IPS-18a (cell line): Measurements from ENCODE around the gene DNM3.

Experiments used
- H3K27ac ChIP-seq: one replicate; pipeline ENCODE4 v1.5.1; 2013; ENCODE audit warnings: low read length
- H3K27me3 ChIP-seq: one replicate; pipeline ENCODE4 v1.6.1; 2013; ENCODE audit warnings: mild to moderate bottlenecking, low read length; ENCODE audit not compliant: control insufficient read depth, insufficient read depth
- H3K36me3 ChIP-seq: one replicate; pipeline ENCODE4 v1.6.1; 2013; ENCODE audit warnings: low read depth, low read length; ENCODE audit not compliant: control insufficient read depth
- H3K4me1 ChIP-seq: one replicate; pipeline ENCODE4 v1.6.1; 2013; ENCODE audit warnings: low read depth, low read length; ENCODE audit not compliant: control insufficient read depth
- H3K4me3 ChIP-seq: one replicate; pipeline ENCODE4 v1.5.1; 2013; ENCODE audit warnings: low read length
- H3K9ac ChIP-seq: one replicate; pipeline ENCODE4 v1.6.1; 2013; ENCODE audit warnings: mild to moderate bottlenecking, low read length, moderate library complexity
- H3K9me3 ChIP-seq: one replicate; pipeline ENCODE4 v1.6.1; 2013; ENCODE audit warnings: low read depth, low read length; ENCODE audit not compliant: control insufficient read depth

DNM3 gene

DNA sequence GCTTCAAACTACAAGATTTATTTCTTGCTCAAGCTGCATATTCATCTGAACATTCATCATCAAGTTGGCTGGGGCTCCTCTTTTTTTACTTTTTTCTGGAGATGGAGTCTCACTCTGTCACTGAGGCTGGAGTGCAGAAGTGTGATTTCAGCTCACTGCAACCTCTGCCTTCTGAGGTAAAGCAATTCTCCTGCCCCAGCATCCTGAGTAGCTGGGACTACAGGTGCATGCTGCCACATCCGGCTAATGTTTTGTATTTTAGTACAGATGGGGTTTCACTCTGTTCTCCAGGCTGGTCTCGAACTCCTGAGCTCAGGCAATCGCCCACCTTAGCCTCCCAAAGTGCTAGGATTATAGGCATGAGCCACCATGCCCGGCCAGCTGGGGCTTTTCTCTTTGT, 490.9 kb downstream of the DNM3 start:
- no peaks in the 10 kb centered on the region for H3K27me3 ChIP-seq
- H3K9me3 ChIP-seq: no peaks in the 10 kb centered on the region
- H3K4me1 ChIP-seq: no peaks in the 10 kb centered on the region
- no peak overlapping the region for H3K4me3 ChIP-seq
- no peak overlapping the region for H3K27ac ChIP-seq
- H3K9ac ChIP-seq: no peak overlapping the region
- no peaks in the 10 kb centered on the region for H3K36me3 ChIP-seq

DNA sequence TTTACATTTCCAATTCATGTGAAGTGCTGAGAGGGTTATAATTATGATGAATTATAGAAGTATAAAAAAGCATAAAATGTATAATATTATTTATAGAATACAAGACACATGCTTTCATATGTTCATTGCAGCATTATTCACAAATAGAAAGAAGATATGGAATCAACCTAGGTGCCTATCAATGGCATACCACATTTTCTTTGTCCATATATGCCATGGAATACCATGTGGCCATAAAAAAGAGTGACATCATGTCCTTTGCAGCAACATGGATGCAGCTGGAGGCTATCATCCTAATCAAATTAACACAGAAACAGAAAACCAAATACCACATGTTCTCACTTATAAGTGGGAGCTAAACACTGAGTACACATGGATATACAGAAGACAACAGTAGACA, 494.1 kb downstream of the DNM3 start:
- Histone ChIP-seq H3K4me1 (no peaks in the 10 kb centered on the region), H3K9ac (no peak overlapping the region), H3K36me3 (no peaks in the 10 kb centered on the region), H3K4me3 (no peak overlapping the region), H3K27me3 (no peaks in the 10 kb centered on the region), H3K27ac (no peak overlapping the region), H3K9me3 (no peaks in the 10 kb centered on the region)

DNA sequence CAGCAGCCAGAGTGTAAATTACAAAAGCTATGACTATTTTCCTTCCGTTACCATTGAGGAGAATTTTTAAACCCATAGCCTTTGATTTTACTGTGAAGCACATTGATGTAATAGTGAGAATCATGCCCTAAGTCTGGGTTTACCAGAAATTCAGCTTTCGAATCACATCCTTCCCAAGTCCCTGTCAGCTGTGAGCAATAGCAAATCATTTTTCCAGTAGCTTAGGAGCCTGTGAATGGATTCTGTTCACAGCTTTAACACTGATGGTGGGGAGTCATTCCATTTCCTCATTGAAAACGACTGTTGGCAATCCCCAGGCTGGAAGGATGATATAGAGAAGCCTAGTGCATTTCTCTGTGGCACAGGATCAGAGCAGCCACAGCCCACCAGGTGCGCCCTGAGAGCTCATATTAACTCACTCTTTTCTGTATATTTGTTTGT, 497.0 kb downstream of the DNM3 start:
- Histone ChIP-seq H3K36me3 (no peaks in the 10 kb centered on the region), H3K27me3 (no peaks in the 10 kb centered on the region), H3K4me3 (no peak overlapping the region), H3K9ac (no peak overlapping the region), H3K9me3 (no peaks in the 10 kb centered on the region), H3K27ac (no peak overlapping the region), H3K4me1 (peaks cover 12% of the 10 kb centered on the region)

DNA sequence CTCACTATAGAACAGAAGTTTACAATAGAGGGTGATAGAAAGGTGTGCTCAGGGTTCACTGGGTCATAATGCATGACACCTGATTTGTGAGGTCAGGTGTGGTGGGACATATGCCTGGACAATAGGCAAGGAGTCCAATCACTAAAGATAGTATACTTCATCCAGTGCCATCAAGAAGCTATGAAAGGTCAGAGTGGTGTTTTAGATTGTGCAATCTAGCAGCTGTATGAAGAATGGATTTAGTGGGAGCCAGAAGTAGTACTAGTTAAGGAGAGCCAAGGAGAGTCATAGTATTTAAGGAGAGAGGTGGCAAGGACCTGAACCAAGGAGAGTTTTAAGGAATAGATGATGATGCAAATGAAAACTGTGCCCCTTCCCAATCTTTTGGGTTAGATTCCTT, 498.5 kb downstream of the DNM3 start:
- no peak overlapping the region for H3K4me3 ChIP-seq
- H3K9ac ChIP-seq: no peak overlapping the region
- H3K36me3 ChIP-seq: no peaks in the 10 kb centered on the region
- H3K9me3 ChIP-seq: no peaks in the 10 kb centered on the region
- no peak overlapping the region for H3K27ac ChIP-seq
- H3K4me1 ChIP-seq: peaks cover 22% of the 10 kb centered on the region
- H3K27me3 ChIP-seq: no peaks in the 10 kb centered on the region

DNA sequence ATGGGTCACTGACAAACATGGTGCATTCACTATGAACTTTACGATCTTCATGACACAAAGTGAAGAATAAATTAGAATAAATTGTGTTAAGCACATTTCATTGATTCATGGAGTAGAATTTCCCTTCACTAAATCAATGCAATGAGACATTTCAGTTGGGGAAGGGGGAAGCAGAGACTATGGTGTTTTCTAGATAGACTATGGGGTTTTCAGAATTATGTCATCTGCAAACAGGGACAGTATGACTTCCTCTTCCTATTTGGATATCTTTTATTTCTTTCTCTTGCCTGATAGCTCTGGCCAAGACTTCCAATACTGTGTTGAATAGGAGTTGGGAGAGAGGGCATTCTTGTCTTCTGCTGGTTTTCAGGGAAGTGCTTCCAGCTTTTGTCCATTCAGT, 499.2 kb downstream of the DNM3 start:
- Histone ChIP-seq H3K27me3 (no peaks in the 10 kb centered on the region), H3K4me3 (no peak overlapping the region), H3K4me1 (peaks cover 22% of the 10 kb centered on the region), H3K36me3 (no peaks in the 10 kb centered on the region), H3K9me3 (no peaks in the 10 kb centered on the region), H3K9ac (no peak overlapping the region), H3K27ac (no peak overlapping the region)

DNA sequence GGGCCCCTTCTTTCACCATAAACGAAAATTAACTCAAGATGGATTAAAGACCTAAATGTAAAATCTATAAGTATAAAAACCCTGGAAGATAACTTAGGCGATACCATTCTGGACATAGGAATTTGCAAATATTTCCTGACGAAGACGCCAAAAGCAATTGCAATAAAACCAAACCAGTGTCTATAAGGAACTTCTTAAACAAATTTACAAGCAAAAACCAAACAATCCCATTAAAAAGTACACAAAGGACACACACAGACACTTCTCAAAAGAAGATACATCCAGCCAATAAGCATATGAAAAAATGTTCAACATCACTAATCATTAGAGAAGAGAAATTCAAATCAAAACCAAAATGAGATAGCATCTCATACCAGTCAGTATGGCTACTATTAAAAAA, 500.4 kb downstream of the DNM3 start:
- Histone ChIP-seq H3K27me3 (no peaks in the 10 kb centered on the region), H3K9me3 (no peaks in the 10 kb centered on the region), H3K27ac (no peak overlapping the region), H3K9ac (no peak overlapping the region), H3K36me3 (no peaks in the 10 kb centered on the region), H3K4me3 (no peak overlapping the region), H3K4me1 (peaks cover 22% of the 10 kb centered on the region)

DNA sequence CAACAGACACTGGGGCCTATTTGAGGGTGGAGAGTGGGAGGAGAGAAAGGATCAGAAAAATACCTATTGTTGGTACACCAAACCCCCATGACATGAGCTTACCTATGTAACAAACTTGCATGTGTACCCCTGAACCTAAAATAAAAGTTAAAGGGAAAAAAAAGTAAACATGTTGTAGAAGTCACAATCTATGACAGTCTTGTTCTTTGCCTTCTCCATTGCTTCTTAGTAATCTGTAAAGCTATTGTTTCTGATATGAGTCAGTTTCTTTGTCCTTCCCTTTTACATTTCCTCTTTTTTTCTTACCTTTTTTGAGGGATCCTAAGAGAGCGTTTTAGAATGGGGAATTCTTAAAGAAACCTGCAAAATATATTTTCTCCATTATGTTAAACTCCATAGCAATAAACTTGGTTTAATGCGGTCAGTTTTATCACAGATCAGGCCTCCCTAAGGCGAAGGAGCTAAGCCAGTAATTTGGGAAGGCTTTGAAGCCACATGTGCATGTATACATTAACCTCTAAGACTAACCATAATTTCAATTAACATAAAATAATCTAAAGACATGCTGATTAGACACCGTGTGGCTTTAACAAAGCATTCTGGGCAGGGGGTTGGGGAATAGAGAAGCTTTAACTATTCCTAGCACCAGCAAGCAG, 501.4 kb downstream of the DNM3 start:
- Histone ChIP-seq H3K27ac (no peak overlapping the region), H3K27me3 (no peaks in the 10 kb centered on the region)

DNA sequence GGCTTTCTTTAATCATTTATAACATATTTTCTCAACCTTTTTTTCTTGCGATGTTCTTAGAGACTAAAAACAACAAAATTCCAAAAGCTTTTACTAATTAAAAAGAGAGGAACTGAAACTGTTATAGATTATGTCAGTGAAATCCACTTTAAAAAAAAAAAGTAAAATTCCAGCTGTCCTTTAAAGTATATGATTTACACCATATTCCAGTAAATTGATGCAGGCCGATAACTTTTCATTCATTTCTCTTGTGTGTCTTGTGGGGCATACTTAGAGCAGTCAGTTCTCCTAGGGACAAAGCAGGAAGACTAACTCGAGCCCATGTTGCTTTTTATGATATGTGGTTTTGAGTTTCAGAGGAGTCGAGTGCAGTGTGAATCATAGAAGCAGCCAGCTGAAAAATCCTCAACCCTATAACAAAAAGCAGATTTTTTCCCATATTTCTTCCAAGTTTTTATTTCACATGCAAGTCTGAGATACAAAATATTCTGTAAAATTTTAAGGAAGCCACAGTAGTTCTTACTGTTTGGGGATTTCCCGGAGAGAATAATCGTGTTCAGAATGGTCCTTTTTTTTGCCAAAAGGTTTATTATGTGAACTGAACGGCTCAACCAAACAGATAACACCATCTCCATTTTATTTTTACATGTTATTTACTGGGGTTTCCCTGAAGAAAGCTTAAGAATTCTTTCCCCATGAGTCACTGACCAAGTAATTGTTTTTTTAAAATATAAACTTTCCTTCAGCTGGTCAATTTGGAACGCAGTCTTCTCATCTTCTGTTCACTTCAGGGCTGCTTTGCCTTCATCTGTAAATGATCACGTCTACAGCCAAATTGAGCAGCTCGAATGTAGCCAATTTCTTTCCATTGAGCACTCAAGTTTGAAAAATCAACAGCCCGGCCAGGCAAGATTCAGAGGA, 502.2 kb downstream of the DNM3 start:
- H3K9ac ChIP-seq: no peak overlapping the region
- peaks cover 22% of the 10 kb centered on the region for H3K4me1 ChIP-seq
- H3K27me3 ChIP-seq: no peaks in the 10 kb centered on the region
- H3K27ac ChIP-seq: no peak overlapping the region
- no peaks in the 10 kb centered on the region for H3K36me3 ChIP-seq
- H3K9me3 ChIP-seq: peaks cover 10% of the 10 kb centered on the region
- no peak overlapping the region for H3K4me3 ChIP-seq

More for the DNA sequence above, 501.4 kb downstream of the DNM3 start:
- no peak overlapping the region for H3K4me3 ChIP-seq
- H3K9me3 ChIP-seq: peaks cover 10% of the 10 kb centered on the region
- peaks cover 22% of the 10 kb centered on the region for H3K4me1 ChIP-seq
- H3K36me3 ChIP-seq: no peaks in the 10 kb centered on the region
- no peak overlapping the region for H3K9ac ChIP-seq

DNA sequence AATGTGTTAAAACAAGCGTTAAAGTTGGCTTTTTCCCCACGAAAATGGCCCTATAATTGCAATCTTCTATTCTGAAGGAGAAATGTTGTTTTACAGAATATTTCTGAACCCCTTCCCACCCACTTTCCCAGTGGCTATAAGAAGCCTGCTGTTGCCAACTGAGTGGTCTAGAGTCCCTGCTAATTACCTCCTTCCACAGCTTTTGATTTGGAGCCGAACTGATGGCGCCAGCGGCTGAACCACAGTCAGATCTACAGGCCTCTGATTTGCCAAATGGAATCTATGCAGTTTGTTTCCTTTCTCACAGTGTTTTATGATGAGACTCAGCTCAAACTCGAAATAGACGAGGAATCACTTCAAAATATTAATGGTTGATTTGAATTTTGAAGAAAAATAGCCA, 503.1 kb downstream of the DNM3 start:
- Histone ChIP-seq H3K9ac (no peak overlapping the region), H3K27ac (no peak overlapping the region), H3K36me3 (no peaks in the 10 kb centered on the region), H3K27me3 (no peaks in the 10 kb centered on the region), H3K4me3 (no peak overlapping the region), H3K9me3 (peaks cover 10% of the 10 kb centered on the region), H3K4me1 (peaks cover 22% of the 10 kb centered on the region)

DNA sequence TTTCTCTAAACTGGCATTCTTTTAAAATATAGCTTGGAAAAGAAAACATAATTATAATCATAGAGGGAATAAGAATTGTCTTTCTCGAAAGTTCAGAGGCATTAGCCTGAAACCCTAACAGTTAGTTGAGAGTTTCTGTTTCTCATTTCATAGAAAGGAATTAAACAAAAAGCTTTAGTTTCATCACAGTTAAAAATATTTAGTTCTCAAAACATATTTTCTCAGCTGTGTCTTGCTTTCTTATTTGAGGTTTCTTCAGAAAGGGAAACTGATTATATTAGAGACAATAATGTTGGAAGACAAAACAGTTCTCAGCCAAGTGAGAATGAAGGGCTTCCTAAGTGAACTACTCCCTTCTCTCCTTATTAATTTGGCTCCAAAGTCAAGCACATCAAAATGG, 503.8 kb downstream of the DNM3 start:
- no peak overlapping the region for H3K27ac ChIP-seq
- H3K9ac ChIP-seq: no peak overlapping the region
- no peaks in the 10 kb centered on the region for H3K27me3 ChIP-seq
- peaks cover 22% of the 10 kb centered on the region for H3K4me1 ChIP-seq
- no peaks in the 10 kb centered on the region for H3K36me3 ChIP-seq
- H3K4me3 ChIP-seq: no peak overlapping the region
- peaks cover 10% of the 10 kb centered on the region for H3K9me3 ChIP-seq

DNA sequence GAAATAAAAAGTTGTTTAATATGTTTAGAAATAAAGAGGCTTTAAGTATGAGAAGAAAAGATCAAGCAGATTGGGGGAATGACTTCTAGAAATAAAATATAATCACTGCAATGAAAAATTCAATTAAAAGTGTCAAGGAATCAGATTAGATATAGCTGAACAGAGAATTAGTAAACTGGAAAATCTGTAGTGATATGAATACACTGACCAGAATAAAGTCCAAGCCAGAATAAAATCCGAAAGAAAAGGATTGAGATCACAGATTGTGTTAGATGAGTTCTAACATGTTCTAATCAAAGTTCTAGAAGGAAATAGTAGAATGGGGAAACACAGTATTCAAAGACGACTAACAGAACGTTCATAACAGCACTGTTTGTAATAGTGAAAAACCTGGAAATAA, 506.1 kb downstream of the DNM3 start:
- no peak overlapping the region for H3K27ac ChIP-seq
- H3K9ac ChIP-seq: no peak overlapping the region
- H3K4me3 ChIP-seq: no peak overlapping the region
- H3K36me3 ChIP-seq: no peaks in the 10 kb centered on the region
- H3K9me3 ChIP-seq: peaks cover 10% of the 10 kb centered on the region
- peaks cover 17% of the 10 kb centered on the region for H3K4me1 ChIP-seq
- no peaks in the 10 kb centered on the region for H3K27me3 ChIP-seq

DNA sequence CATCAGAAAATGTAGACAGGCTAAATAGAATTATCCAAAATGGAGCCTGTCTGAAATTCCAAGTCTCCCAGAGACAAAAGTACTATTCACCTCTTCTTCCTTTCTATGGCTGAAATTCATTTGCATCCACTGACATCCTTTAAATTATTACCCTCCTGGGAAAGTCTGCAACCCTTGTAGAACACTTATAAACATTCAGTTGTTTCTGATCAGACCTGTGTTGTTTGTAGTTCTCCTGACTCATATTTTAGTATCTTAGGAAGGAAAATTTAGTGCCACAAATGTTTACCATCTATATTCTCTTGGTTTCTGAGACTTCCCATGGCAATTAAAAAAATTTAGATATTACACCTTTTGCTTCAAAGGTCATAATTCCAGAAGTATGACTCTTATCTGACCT, 509.6 kb downstream of the DNM3 start:
- H3K9me3 ChIP-seq: peaks cover 10% of the 10 kb centered on the region
- H3K9ac ChIP-seq: no peak overlapping the region
- no peak overlapping the region for H3K27ac ChIP-seq
- H3K36me3 ChIP-seq: no peaks in the 10 kb centered on the region
- H3K27me3 ChIP-seq: no peaks in the 10 kb centered on the region
- no peak overlapping the region for H3K4me3 ChIP-seq
- H3K4me1 ChIP-seq: peaks cover 8% of the 10 kb centered on the region
